Activated CD4-positive, alpha-beta T cell treated with anti-CD3 and anti-CD28 coated beads, Interleukin-2, amount 50 U/mL, for 24 hours (primary cell): ENCODE data around the gene POMC.
"Not testable (repeated sequence)": the region's sequence is repeated elsewhere in the genome, so short reads cannot be mapped to it uniquely, and the experiment has no call there.

Source experiments
- DNase-seq, 2 donors: peaks; one replicate each; pipeline ENCODE4 v3.0.0-alpha.2; 2020; ENCODE audit warnings: low read depth in 1 of 2, low spot score in 1 of 2

The POMC gene

DNA sequence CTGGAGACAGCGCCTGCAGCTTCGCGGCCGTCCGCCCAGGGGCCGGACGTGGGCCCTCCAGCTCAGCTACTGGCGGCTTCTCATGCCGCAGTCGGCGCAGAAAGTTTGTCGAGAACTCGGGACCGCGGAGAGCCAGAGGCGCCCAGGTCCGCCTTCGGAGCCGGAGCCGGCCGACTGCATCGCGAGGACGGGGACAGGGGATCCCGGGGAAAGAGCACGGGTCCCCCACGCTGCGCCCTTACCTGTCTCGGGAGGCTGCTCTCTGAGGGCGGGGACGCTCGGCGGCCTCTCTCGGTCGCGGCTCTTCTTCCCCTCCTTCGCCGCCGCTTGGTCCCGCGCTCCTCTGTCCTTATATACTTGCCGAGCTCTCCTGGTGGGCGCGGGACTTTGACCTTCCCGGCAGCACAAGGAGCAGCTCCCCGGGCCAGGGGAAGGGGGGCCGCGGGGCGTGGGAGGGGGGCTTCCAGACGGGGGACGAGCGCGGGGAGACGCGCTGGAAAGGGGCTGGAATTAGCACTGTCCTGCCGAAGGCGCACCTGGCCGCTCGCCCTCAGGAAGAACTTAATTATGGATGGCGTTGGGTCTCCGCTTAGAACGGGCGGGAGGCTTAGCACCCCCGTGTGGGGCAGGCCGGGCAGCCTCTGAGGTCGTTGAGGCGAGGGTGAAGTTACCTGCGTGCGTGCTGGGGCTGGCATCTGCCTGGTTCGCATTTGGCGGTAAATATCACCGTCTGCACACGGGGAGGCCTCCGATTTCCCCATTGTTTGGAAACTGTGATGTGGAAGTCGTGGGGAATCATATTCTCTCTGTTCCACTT, at the start of gene POMC:
Gene POMC (minus strand): TSS at position 325 of the 817 bp plus-strand sequence. CDS start 3,808 bp downstream, outside the sequence.
- no peak for DNase-seq

DNA sequence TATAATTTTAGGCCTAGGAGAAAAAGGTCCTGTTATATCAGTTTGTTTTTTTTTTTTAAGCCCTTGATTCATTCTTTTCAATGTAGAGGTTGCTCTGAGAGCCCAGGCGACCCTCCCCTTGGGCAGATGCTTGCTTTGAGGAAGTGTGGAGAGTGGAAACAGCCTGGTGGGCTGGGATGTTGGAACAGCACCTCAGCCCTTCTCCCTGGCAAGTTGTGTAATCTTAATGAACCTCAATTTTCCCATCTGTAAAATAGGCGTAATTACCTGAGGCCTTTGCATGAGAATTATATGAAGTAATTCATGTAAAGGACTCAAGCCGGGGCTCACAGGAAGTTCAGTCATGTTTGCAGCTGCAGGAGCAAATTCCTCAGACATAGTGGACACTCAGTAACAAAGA, 49.7 kb upstream of the POMC start:
- no peak for DNase-seq

DNA sequence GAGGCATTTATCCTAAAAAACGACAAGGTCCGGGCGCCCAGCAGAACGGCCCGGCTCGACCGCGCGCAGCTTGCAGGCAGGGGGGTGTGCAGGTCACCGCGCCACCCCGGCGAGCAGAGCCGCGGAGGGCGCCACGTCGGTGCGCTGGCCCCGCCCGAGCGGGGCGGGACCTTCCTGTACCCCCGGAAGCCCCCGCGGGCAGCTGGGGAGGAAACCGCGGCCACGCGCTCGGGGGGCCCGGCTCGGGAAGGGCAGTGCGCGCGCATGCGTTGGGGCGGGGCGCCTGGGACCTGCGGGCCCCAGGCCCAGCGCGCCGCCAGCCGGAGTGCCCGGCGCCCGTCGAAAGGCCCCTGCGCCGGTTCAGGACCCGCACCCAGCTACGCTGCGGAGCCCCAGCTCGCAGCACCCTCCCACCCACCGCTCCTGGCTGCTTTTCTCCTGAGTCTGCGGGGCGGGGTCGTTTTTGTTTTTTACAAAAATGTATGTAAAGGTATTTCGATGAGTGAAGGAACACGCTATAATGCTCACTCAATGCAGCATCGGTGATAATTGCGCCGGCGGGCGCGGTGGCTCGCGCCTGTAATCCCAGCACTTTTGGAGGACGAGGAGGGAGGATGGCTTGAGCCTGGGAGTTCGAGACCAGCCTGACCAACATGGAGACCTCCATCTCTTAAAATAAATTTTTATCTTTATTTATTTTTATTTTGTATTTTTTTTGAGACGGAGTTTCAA, 47.7 kb upstream of the POMC start:
- peak; percentile 58 to 71 for DNase-seq

DNA sequence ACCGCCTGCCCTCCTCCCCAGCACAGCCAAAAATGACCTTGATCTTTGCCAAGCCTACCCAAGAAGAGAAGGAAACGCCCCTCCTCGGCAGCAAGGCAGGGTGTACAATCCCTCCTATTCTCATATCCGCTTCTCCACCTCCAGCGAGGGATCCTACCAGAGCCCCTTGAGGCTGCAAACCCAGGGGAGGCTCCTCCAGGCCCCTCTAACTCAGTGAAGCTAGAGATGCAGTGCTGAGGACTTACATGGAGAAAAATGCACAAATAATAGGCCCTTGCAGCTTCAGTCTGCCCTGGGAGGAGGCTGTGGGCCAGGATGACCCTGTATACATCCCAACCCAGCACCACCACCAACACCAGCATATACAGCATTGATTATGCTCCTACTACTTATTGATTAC, 46.9 kb upstream of the POMC start:
- no peak for DNase-seq

DNA sequence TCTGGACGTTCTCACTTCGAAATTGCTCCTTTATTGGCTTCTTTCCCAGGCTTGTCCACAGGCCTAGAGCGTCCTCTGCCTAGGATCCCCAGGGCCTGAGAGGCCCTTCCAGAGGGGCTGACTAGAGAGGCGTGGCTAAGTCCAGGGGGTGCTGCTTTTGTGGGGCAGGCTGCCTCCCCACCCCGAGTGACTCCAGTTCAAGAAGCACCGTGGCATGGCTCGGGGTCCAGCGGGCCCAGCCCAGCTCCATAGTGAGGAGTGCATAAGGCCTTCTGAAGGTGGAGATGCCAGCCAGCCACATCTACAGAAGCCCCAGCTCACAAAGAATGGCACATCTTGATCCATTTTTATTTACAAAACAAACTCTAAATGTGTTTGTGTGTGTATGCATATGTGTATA, 44.8 kb upstream of the POMC start:
- no peak for DNase-seq

DNA sequence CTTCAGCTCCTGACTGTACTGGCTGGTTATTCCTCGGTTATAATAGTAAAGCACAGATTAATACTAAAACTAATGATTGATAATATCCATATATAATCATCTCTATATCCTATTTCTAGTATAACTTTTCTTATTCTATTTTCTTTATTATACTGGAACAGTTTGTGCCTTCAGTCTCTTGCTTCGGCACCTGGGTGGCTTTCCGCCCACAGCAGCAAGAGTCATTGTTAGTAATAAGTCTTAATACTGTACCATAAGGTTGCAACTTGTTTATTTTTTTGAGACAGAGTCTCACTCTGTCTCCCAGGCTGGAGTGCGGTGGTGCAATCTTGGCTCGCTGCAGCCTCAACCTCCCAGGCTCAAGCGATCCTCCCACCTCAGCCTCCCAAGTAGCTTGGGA, 42.5 kb upstream of the POMC start:
- DNase-seq: not testable (repeated sequence)

DNA sequence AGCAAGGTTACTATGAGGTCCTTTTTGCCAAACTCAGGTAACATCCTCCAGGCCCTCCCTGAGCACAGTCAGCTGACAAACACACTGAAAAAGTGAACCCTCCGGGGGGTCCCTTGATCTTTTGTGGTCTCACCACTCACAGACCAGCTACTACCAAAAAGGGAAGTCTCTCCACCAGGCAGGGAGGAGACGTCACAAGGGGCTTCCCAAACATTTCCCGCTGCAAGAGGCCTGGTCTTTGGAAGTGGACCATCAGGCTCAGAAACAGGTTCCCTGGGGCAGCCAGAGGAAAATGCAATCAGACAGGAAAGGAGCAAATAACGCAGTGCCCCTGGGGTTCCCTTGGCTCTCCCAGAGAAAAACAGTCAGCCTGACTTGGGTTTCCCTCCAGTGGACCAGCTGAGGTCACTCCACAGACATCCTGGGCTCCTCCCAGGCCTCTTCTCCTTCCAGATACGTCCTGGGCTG, 38.7 kb upstream of the POMC start:
- no peak for DNase-seq

DNA sequence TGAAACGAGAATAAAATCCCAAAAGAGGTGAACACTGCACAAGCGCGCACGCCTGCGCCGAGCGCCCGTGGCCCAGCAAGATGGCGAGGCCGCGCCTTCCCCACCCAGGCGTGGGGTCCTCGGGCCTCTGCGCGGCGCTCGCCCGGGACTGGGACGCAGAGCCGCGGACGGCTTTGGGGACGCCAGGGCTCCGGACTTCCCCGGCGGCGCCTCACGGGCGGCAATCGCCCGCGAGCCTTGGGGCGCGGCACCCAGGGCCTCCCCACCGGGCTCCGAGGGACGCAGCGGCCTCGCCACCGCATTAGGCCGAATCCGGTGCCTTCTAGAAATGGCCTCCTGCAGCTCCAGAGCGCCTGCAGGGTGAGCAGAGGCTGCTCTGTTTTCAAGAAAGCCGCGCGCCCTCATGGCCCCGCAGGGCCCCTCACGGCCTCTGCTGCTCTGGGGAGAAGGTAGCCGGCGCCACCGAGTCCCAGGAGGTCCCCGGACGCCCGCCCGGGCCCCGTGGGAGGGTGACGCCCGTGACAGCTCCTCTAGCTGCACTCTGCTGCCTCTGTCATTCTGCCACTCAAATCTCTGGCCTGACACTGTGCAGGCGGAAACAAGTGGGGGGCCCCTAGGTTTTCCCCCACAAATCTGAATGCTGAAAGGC, 35.9 kb upstream of the POMC start:
- no peak for DNase-seq

DNA sequence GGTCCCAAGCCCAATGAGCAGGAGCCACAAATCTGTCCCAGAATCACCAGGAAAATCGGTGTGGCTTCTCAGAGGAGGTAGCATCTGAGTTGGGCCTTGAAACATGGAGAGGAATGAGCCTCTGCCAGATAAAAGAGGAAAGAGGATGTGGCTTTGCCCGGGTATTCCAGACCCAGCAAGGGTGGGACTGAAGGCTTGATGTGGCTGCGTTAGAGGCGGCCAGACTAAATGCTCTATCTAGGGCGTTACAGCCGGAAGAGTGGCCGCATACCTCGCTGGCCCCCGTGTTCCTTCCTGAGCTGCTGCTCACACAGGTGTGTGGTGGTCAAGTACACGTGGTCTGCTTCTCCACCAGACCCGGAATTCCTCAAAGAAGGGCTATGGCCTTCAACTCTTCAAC, 33.9 kb upstream of the POMC start:
- no peak for DNase-seq

DNA sequence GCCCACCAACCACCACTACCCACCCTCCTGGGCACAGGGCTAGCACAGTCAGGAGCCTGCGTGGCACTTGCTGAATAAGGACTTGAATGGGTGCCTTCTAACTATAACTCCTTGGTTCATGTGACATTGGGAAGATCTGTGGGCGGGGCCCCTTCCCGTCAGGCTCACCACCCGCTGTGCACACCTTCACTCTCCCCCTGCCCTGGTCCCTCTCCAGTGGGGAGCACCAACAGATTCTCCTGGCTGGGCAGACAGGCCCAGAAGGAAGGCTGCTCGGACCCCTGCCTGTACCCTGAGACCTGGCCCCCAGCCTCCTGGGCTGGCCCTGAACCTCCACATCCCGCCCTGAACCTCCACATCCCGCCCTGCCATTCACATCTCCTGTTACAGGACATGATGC, 33.4 kb upstream of the POMC start:
- no peak for DNase-seq

DNA sequence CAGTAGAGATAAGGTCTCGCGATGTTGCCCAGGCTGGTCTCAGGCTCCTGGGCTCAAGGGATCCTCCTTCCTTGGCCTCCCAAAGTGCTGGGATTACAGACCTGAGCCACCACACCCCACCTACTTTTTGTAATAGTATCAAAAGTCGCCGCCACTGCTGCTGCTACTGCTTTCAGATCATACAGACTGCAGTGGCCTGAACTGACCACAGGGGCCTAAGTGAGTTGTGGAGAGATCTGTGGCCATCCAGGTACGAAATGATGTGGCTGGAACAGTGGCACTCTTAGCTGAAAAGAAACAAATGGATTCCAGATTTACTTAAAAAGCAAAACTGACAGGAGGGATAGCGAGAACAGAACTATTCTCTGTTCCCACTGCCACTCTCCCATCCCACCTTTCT, 32.9 kb upstream of the POMC start:
- no peak for DNase-seq

DNA sequence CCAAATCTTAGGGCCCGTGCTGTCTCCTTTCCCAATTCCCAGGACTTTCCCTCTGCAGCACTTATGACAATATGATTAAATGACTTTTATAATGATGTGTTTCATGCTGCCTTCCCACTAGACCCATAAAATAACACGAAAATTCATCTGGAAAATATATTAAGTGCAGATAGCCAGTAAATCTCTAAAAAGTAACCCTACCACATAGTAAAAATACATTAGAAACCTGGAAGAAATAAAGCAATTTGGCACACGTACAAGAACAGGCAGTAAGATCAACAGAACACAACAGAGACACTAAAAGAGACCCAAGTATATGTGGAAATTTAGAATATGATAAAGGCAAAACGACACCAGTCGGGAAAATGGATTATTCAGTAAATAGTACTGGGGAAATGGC, 30.2 kb upstream of the POMC start:
- no peak for DNase-seq

DNA sequence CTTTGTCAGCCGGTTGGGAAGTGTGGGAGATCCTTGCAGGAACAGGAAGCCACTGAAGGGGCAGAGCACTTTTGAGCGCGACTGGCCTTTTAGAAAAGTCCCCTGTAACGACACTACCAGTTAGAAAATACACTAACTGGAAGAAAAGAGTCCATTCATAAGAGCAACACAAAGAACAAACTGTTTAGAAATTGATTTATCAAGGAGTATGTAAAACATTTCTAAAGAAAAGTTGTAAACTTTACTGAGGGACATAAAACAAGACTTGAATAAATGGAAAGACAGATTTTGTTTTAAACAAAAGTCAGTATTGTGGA, 29.8 kb upstream of the POMC start:
- no peak for DNase-seq

DNA sequence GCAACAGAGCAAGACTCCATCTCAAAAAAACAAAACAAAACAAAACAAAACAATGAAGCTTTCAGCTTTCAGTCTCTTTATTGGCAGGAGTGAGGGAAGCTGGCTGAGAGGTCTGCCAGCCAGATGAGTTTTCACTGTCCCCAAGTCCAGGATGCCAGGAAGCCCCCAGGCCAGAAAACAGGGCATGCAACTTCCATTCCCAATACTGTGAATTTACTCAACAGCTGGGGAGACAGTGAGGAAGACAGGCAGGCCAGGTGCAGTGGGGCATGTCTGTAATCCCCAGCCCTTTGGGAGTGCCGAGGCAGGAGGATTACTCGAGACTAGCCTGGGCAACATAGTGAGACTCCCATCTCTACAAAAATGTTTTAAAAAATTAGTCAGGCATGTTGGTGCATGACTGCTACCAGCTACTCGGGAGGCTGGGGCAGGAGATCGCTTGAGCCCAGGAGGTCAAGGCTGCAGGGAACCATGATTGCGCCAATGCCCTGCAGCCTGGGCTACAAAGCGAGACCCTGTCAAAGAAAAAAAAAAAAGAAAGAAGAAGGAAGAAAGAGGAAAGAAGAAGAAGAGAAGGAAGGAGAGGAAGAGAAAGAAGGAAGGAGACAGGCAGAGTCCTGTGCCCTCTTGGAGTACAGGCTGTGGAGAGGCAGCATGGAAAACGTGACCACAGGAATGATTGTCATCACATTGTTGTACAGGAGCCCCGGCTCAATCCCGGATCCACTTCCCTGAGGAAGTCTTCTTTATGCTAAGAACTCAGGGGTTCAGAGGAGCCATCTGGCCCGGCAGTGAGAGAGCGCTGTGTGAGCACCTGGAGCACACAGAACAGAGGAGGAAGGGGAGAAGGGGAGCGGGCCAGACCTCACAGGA, 29.2 kb upstream of the POMC start:
- no peak for DNase-seq

DNA sequence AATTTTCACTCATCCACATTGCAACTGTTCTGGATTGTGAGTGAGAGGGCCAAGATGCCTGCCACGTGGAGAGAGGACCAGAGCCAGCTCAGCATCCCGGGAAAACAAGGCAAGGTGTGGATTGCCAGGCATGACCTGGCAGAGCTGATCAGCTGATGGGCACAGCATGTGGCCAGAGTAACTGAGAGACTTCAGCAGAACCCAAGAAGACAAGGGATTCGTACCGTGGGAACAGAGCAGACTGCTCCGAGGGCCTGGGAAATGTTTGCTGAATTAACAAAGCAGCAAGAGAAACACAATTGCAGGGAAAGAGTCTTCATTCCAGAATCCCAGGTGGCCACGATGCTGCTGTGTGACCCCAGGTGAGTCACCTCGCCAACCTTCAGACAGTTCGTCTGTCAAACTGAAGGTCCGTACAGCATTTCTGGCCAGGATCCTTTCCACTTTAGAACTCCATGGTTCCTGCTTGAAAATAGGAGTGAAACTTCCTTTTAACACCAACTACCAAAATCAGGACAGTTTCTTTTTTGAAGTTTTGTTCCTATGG, 26.3 kb upstream of the POMC start:
- DNase-seq: no peak

DNA sequence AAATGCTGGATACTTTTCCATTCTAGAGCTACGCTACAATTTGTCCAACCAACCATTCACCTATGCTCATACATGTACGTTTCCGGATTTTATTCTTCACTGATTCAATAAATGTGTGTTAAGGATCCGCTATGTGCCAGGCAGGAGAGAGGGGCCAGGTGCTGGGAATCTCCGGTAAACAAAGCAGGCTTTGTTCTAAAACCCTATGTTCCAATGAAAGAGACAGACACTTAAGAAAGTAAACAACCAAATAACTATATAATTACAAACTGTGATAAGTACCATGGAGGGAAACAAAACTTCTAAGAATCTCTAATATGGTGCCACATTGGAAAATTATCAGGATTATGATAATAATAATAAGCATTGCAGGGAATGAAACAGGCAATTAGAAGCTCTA, 22.2 kb upstream of the POMC start:
- no peak for DNase-seq

DNA sequence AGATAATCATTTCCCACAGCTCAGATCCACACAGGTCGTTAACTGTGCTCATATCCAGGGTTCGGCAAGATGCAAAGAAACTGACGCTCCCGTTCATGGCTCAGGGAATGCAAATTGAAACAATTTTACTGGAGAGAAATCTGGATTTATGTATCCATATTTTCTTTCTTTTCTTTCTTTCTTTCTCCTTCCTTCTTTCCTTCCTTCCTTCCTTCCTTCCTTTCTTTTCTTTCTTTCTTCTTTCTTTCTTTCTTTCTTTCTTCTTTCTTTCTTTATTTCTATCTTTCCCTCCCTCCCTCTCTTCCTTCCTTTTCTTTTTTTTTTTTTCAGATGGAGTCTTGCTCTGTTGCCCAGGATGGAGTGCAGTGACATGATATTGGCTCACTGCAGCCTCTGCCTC, 20.0 kb upstream of the POMC start:
- DNase-seq: no peak

DNA sequence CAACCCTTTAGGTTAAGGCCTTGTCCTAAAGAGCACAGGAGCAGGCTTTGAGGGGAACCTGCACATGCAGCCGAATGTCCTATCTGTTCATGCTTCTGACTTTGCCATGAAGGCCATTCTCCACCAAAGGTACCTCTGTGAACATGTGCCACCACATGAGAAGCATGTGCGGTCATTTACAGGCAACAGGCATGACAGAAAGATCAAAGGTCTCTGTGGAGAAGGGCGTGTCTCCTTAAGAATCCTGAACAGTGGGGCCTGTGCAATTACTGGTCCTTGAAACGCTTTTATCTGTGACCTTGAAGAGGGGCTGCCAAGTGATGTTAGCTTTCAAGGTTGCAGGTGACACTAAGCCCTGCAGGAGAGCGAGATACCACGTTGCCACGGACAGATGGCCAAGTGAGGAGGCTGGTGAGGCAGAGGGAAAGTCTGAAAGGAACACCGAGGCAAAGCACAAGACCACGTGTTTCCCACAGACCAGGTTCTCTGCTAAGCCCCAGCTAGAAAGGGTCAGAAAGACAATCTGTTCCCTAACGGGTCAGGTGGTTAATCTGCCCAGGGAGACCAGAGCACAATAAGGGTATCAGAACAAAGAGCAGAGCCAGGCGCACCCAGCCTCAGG, 19.5 kb upstream of the POMC start:
- no peak for DNase-seq

DNA sequence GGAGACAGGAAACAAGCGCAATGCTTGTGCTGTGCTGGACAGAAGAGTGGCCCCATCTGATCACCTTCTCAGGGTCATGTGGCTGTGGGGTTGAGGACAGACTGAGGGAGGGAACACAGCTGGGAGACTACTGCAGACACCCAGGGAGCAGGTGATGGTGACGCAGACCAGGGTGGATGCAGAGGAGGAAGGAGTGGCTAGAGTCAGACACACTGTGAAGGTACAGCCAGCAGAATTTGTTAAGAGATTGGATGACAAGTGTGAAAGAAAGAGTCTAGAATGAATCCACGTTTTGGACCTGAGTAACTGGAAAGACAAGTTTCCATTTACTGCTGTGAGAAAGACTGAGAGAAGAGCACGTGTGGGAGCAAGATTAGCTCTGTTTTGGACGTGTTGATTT, 15.9 kb upstream of the POMC start:
- no peak for DNase-seq

DNA sequence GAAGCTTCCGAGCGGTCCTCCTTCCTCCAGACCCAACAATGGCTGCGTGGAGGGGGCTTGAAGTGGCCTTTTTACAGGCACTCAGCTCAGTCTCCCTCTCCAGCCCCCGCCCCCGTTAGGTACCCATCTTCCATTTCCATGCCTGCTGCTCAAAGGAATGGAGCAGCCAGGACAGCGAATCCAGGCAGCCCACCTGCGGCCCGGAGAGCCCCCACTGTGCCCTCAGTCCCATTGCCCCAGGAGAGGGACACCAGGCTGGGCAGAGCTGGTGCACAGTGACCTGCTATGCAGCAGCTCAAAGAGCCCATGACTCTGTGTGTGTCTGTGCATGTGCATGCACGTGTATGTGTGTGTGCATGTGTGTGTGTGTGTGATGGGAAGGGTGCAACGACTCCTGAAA, 10.6 kb upstream of the POMC start:
- no peak for DNase-seq

DNA sequence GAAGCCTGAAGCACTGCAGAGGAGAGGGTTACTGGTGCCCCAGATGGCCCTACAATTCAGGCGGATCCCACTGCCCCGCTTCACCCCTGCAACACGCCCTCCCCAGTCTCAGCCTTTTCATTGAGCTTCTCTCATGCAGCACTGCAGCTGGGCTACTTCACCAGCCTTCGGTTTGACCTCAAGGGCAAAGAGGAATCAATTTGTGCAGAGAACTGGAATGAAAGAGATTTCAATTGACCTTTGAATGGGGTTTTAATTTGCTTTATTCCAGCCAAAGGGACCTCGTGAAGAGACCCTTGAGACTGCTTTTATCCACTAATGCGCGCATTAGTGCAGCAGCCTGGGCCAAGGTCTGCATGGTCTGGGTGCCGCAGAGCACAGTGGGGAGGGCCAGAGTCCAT, 8.8 kb upstream of the POMC start:
- DNase-seq: no peak
